Measurements from ENCODE around the gene TMEM138.

TMEM138 gene

GRCh38 chr11:61347916-61348461 lies 14.2 kb upstream of the TMEM138 start:
- H3K4me3 ChIP-seq (replicated peaks; ENCODE audit: insufficient read depth, low read length) = no peak overlapping the region
- H3K27ac ChIP-seq (replicated peaks) = peak overlapping the region; percentile 26; the same call in 1 of the 2 replicates
- no peaks in the 10 kb centered on the region for H3K27me3 ChIP-seq (ENCODE audit: insufficient read depth, poor library complexity, severe bottlenecking)
- DNase-seq (ENCODE audit: low read depth in 1 of 2, low spot score in 1 of 2) = peak; percentile 55 to 66
- no peak for TF ChIP-seq CTCF (IDR thresholded peaks at IDR 0.05; ENCODE audit: insufficient read depth, low read length)
- no peak for TF ChIP-seq GABPA (IDR thresholded peaks at IDR 0.05; ENCODE audit: low read depth)
- no peak for TF ChIP-seq REST (IDR thresholded peaks at IDR 0.05; ENCODE audit: insufficient replicate concordance, low read depth)

- H3K27ac ChIP-seq (replicated peaks) = no peak overlapping the region
- no peaks in the 10 kb centered on the region for H3K27me3 ChIP-seq (ENCODE audit: insufficient read depth, poor library complexity, severe bottlenecking)
- no peak for DNase-seq (ENCODE audit: low read depth in 1 of 2, low spot score in 1 of 2)
- no peak overlapping the region for H3K4me3 ChIP-seq (replicated peaks; ENCODE audit: insufficient read depth, low read length)
- TF ChIP-seq POLR2AphosphoS5 (IDR thresholded peaks at IDR 0.05; ENCODE audit: low read depth) = no peak
- no peak for TF ChIP-seq SPI1 (IDR thresholded peaks at IDR 0.05; ENCODE audit: borderline replicate concordance, low read depth)
- TF ChIP-seq REST (IDR thresholded peaks at IDR 0.05; ENCODE audit: insufficient replicate concordance, low read depth) = no peak
- TF ChIP-seq CTCF (IDR thresholded peaks at IDR 0.05; ENCODE audit: insufficient read depth, low read length) = no peak
- TF ChIP-seq GABPA (IDR thresholded peaks at IDR 0.05; ENCODE audit: low read depth) = no peak
These were observed 12.9 kb upstream of the TMEM138 start for GRCh38 chr11:61349189-61349751.

GRCh38 chr11:61349916-61350315 lies 12.3 kb upstream of the TMEM138 start:
- DNase-seq (ENCODE audit: low read depth in 1 of 2, low spot score in 1 of 2) = no peak
- no peak overlapping the region for H3K4me3 ChIP-seq (replicated peaks; ENCODE audit: insufficient read depth, low read length)
- TF ChIP-seq POLR2AphosphoS5 (IDR thresholded peaks at IDR 0.05; ENCODE audit: low read depth) (no peak), SPI1 (IDR thresholded peaks at IDR 0.05; ENCODE audit: borderline replicate concordance, low read depth) (no peak), REST (IDR thresholded peaks at IDR 0.05; ENCODE audit: insufficient replicate concordance, low read depth) (no peak), CTCF (IDR thresholded peaks at IDR 0.05; ENCODE audit: insufficient read depth, low read length) (no peak), GABPA (IDR thresholded peaks at IDR 0.05; ENCODE audit: low read depth) (no peak)
- no peaks in the 10 kb centered on the region for H3K27me3 ChIP-seq (ENCODE audit: insufficient read depth, poor library complexity, severe bottlenecking)
- no peak overlapping the region for H3K27ac ChIP-seq (replicated peaks)
